IMR-90 (cell line): ENCODE measurements around the gene TEP1. TPM values are rescaled to one million over a fixed set of nuclear protein-coding genes. Genes with fewer than 3 reads are reported as not detected.

Source experiments
- ATAC-seq: fragments of 200-7000 bp; cut with Tn5 transposase; 2 replicates; pipeline ENCODE4 v1.9.1; 2020; ENCODE audit warnings: low read depth, mild to moderate bottlenecking, moderate library complexity
- BruUV-seq: library from RNA; stranded (reverse); fragments of 400-500 nt; replicated peaks from 2 replicates; lab custom pipeline; 2021; lab: Mats Ljungman, UMichigan
- CTCF ChIA-PET: fragments of 300-600 bp; formaldehyde crosslinking; extraction: SDS; loops from one replicate; lab custom pipeline; 2021; ENCODE audit warnings: antibody characterized with exemption; lab: Yijun Ruan, JAX
- POLR2A ChIA-PET: fragments of 300-600 bp; sonication (Branson Sonifier 250); formaldehyde crosslinking; loops from one replicate; lab custom pipeline; 2022; ENCODE audit warnings: antibody characterized with exemption; ENCODE audit not compliant: unreplicated experiment; lab: Charles Lee
- DNase-seq: peaks from one replicate; pipeline ENCODE4 v3.0.0; 2013
- H2AFZ ChIP-seq: replicated peaks from 2 replicates; pipeline ENCODE3; 2013; ENCODE audit warnings: low read length, mild to moderate bottlenecking; ENCODE audit not compliant: poor library complexity
- H2AK5ac ChIP-seq: 2 replicates; pipeline ENCODE4 v1.6.1; 2013; ENCODE audit warnings: low read depth, low read length, inconsistent platforms
- H2AK9ac ChIP-seq: replicated peaks from 2 replicates; pipeline ENCODE3; 2013; ENCODE audit warnings: mild to moderate bottlenecking, low read depth, low read length, moderate library complexity; ENCODE audit not compliant: poor library complexity
- H2BK120ac ChIP-seq: 2 replicates; pipeline ENCODE4 v1.6.1; 2013; ENCODE audit warnings: low read depth, low read length, inconsistent platforms
- H2BK15ac ChIP-seq: 3 replicates; pipeline ENCODE4 v1.6.1; 2013; ENCODE audit warnings: low read depth, low read length, inconsistent platforms
- H2BK20ac ChIP-seq: 2 replicates; pipeline ENCODE4 v1.6.1; 2013; ENCODE audit warnings: low read depth, mild to moderate bottlenecking, inconsistent platforms, low read length, moderate library complexity
- H2BK5ac ChIP-seq: 2 replicates; pipeline ENCODE4 v1.6.1; 2013; ENCODE audit warnings: mild to moderate bottlenecking, low read depth, low read length, inconsistent platforms; ENCODE audit not compliant: poor library complexity, severe bottlenecking
- H3K14ac ChIP-seq: replicated peaks from 2 replicates; pipeline ENCODE4 v1.6.1; 2013; ENCODE audit warnings: low read depth, low read length, inconsistent platforms
- H3K18ac ChIP-seq: 2 replicates; pipeline ENCODE4 v1.6.1; 2013; ENCODE audit warnings: low read depth, low read length, control low read depth
- H3K23ac ChIP-seq: 2 replicates; pipeline ENCODE4 v1.6.1; 2013; ENCODE audit warnings: low read depth, low read length, inconsistent platforms
- H3K27ac ChIP-seq: 2 replicates; pipeline ENCODE4 v1.5.1; 2013; ENCODE audit warnings: mild to moderate bottlenecking, control low read depth, low read length; ENCODE audit not compliant: insufficient read depth
- H3K27me3 ChIP-seq: 2 replicates; pipeline ENCODE4 v1.6.1; 2013; ENCODE audit warnings: low read length; ENCODE audit not compliant: control insufficient read depth, insufficient read depth
- H3K36me3 ChIP-seq: 2 replicates; pipeline ENCODE4 v1.6.1; 2013; ENCODE audit warnings: low read length, mixed read lengths; ENCODE audit not compliant: control insufficient read depth, insufficient read depth
- H3K4ac ChIP-seq: 2 replicates; pipeline ENCODE4 v1.6.1; 2013; ENCODE audit warnings: low read depth, low read length, inconsistent platforms
- H3K4me1 ChIP-seq: 2 replicates; pipeline ENCODE4 v1.6.1; 2013; ENCODE audit warnings: low read length, mixed read lengths; ENCODE audit not compliant: control insufficient read depth, insufficient read depth
- H3K4me2 ChIP-seq: 2 replicates; pipeline ENCODE4 v1.6.1; 2013; ENCODE audit warnings: low read depth, mild to moderate bottlenecking, control low read depth, low read length, moderate library complexity
- H3K4me3 ChIP-seq: 2 replicates; pipeline ENCODE4 v1.5.1; 2013; ENCODE audit warnings: low read depth, mild to moderate bottlenecking, control low read depth, low read length, moderate library complexity; ENCODE audit not compliant: insufficient read depth
- H3K56ac ChIP-seq: 2 replicates; pipeline ENCODE4 v1.6.1; 2013; ENCODE audit warnings: low read length, inconsistent platforms; ENCODE audit not compliant: insufficient read depth; ENCODE audit errors: extremely low read depth
- H3K79me1 ChIP-seq, 2 experiments: 2 replicates each; pipeline ENCODE4 v1.6.1; 2013; ENCODE audit warnings: low read length in 2 of 2, inconsistent platforms in 1 of 2, low read depth in 1 of 2
- H3K9ac ChIP-seq: 2 replicates; pipeline ENCODE4 v1.6.1; 2013; ENCODE audit warnings: low read depth, low read length, control low read depth
- H3K9me1 ChIP-seq: 2 replicates; pipeline ENCODE4 v1.6.1; 2013; ENCODE audit warnings: low read length, inconsistent platforms; ENCODE audit not compliant: insufficient read depth
- H3K9me3 ChIP-seq: 2 replicates; pipeline ENCODE4 v1.6.1; 2013; ENCODE audit warnings: low read length; ENCODE audit not compliant: control insufficient read depth, insufficient read depth
- H4K20me1 ChIP-seq: 2 replicates; pipeline ENCODE4 v1.6.1; 2013; ENCODE audit warnings: low read length, inconsistent platforms; ENCODE audit not compliant: insufficient read depth
- H4K5ac ChIP-seq: 2 replicates; pipeline ENCODE4 v1.6.1; 2013; ENCODE audit warnings: mild to moderate bottlenecking, low read depth, low read length, control low read depth
- H4K8ac ChIP-seq, 2 experiments: 2 replicates each; pipeline ENCODE4 v1.6.1; 2013; ENCODE audit warnings: low read depth in 2 of 2, low read length in 2 of 2, control low read depth in 1 of 2, inconsistent platforms in 1 of 2
- H4K91ac ChIP-seq: 2 replicates; pipeline ENCODE4 v1.6.1; 2013; ENCODE audit warnings: low read depth, low read length, inconsistent platforms; ENCODE audit not compliant: insufficient read depth
- BHLHE40 ChIP-seq: fragments of 150-350 bp; IDR thresholded peaks from 2 replicates; pipeline ENCODE4 v1.6.1; 2016; ENCODE audit warnings: mild to moderate bottlenecking, low read depth, low read length
- CEBPB ChIP-seq: IDR thresholded peaks from 2 replicates; pipeline ENCODE4 v1.6.1; 2012; ENCODE audit warnings: low read depth, low read length, improper control_type of control experiment
- CHD1 ChIP-seq: IDR thresholded peaks from 2 replicates; pipeline ENCODE4 v1.6.1; 2012; ENCODE audit warnings: low read depth, low read length, improper control_type of control experiment
- CTCF ChIP-seq: conservative IDR thresholded peaks from 2 replicates; pipeline ENCODE4 v1.5.1; 2012; ENCODE audit warnings: mild to moderate bottlenecking, low read depth, low read length, improper control_type of control experiment
- ELK1 ChIP-seq: fragments of 150-350 bp; IDR thresholded peaks from 2 replicates; pipeline ENCODE4 v1.6.1; 2016; ENCODE audit warnings: low read depth, mild to moderate bottlenecking, low read length, moderate library complexity, borderline replicate concordance
- FOS ChIP-seq: fragments of 150-350 bp; IDR thresholded peaks from 2 replicates; pipeline ENCODE4 v1.6.1; 2016; ENCODE audit warnings: low read depth, low read length
- MAFK ChIP-seq: IDR thresholded peaks from 2 replicates; pipeline ENCODE4 v1.6.1; 2012; ENCODE audit warnings: low read depth, low read length, improper control_type of control experiment
- MAZ ChIP-seq: IDR thresholded peaks from 2 replicates; pipeline ENCODE4 v1.6.1; 2012; ENCODE audit warnings: low read depth, mild to moderate bottlenecking, low read length, improper control_type of control experiment, moderate library complexity, borderline replicate concordance
- NFE2L2 ChIP-seq: fragments of 150-350 bp; IDR thresholded peaks from 2 replicates; pipeline ENCODE4 v1.6.1; 2016; ENCODE audit warnings: low read depth, mild to moderate bottlenecking, low read length
- POLR2A ChIP-seq: IDR thresholded peaks from 2 replicates; pipeline ENCODE4 v1.6.1; 2012; ENCODE audit warnings: mild to moderate bottlenecking, low read depth, low read length
- RAD21 ChIP-seq: IDR thresholded peaks from 2 replicates; pipeline ENCODE4 v1.6.1; 2012; ENCODE audit warnings: low read length, improper control_type of control experiment
- RCOR1 ChIP-seq: IDR thresholded peaks from 2 replicates; pipeline ENCODE4 v1.6.1; 2012; ENCODE audit warnings: mild to moderate bottlenecking, low read length, improper control_type of control experiment; ENCODE audit not compliant: insufficient replicate concordance
- RFX5 ChIP-seq: IDR thresholded peaks from 2 replicates; pipeline ENCODE4 v1.8.0; 2012; ENCODE audit warnings: low read depth, mild to moderate bottlenecking, low read length, moderate library complexity
- SMC3 ChIP-seq: fragments of 150-350 bp; IDR thresholded peaks from 2 replicates; pipeline ENCODE4 v1.6.1; 2016; ENCODE audit warnings: low read depth, mild to moderate bottlenecking, antibody characterized with exemption, low read length, moderate library complexity
- USF2 ChIP-seq: fragments of 150-350 bp; IDR thresholded peaks from 2 replicates; pipeline ENCODE4 v1.6.1; 2017; ENCODE audit warnings: mild to moderate bottlenecking, antibody characterized with exemption, low read length, low read depth
- WGBS, 2 experiments: methylation state at CpG; one replicate each; pipeline versions ENCODE4 v1.1.5 to v1.1.7; 2013; ENCODE audit warnings: missing lambda C conversion rate in 2 of 2; ENCODE audit not compliant: insufficient read length in 1 of 2; ENCODE audit errors: extremely low coverage in 2 of 2; 5-methylcytosine and 5-hydroxymethylcytosine counted together
- dilution Hi-C: fragments of 300-500 bp; cut with HindIII; formaldehyde crosslinking; loops from one replicate; pipeline ENCODE4 v1.14.3; 2018; ENCODE audit warnings: low sequenced_read_pairs; ENCODE audit not compliant: unreplicated experiment
- in situ Hi-C: fragments of 300-500 bp; cut with MboI; formaldehyde crosslinking; loops from 3 replicates; pipeline ENCODE4 v1.14.3; 2019; ENCODE audit warnings: low sequenced_read_pairs, inconsistent platforms, mixed read lengths
- intact Hi-C: fragments of 100-400 bp; cut with micrococcal nuclease; formaldehyde crosslinking; loops from 2 replicates; pipeline ENCODE4 v1.10.0; 2022
- polyA plus RNA-seq, 3 experiments: library from polyadenylated mRNA; depleted of rRNA; stranded (reverse); fragments of >200 nt; gene quantifications; 2 replicates each; pipeline ENCODE4 v1.2.3, GENCODE V29; 2012; ENCODE audit warnings: low replicate concordance in 1 of 3
- total RNA-seq: library from RNA; depleted of rRNA; stranded (reverse); fragments of >200 nt; gene quantifications from 2 replicates; pipeline ENCODE4 v1.2.3, GENCODE V29; 2012

Gene TEP1
- total and polyA plus RNA-seq, 2 of the 4 experiments (the other 2 are of a cell fraction): 10.7 to 12.4 TPM

GRCh38 chr14:20329355-20329754 lies 83.9 kb downstream of the TEP1 start:
- Histone ChIP-seq H3K27me3 (no peaks in the 10 kb centered on the region), H4K8ac (no peak overlapping the region), H4K20me1 (no peaks in the 10 kb centered on the region), H3K4me1 (no peaks in the 10 kb centered on the region), H3K56ac (no peak overlapping the region), H3K4me3 (no peak overlapping the region), H2BK20ac (no peak overlapping the region), H3K79me1 (peaks cover 8 to 18% of the 10 kb centered on the region in 2 experiments; a peak in 3 of 4 replicates), H3K9ac (no peak overlapping the region), H3K14ac (no peak overlapping the region), H2AFZ (no peak overlapping the region), H3K27ac (no peak overlapping the region), H2BK5ac (no peak overlapping the region), H3K23ac (no peak overlapping the region), H3K4me2 (no peak overlapping the region), H2AK5ac (no peak overlapping the region), H3K18ac (no peak overlapping the region), H3K36me3 (peaks cover 7% of the 10 kb centered on the region), H4K91ac (no peak overlapping the region), H2AK9ac (no peak overlapping the region), H3K4ac (no peak overlapping the region), H3K9me1 (no peaks in the 10 kb centered on the region), H4K5ac (no peak overlapping the region), H3K9me3 (no peaks in the 10 kb centered on the region), H2BK120ac (no peak overlapping the region), H2BK15ac (no peak overlapping the region)
- TF ChIP-seq CEBPB: no peak
- no peak for TF ChIP-seq NFE2L2
- TF ChIP-seq FOS: no peak
- no peak for TF ChIP-seq POLR2A
- TF ChIP-seq RFX5: no peak
- TF ChIP-seq CTCF: no peak
- no peak for TF ChIP-seq ELK1
- TF ChIP-seq SMC3: no peak
- TF ChIP-seq CHD1: no peak
- TF ChIP-seq MAFK: no peak
- TF ChIP-seq USF2: no peak
- no peak for TF ChIP-seq RCOR1
- no peak for TF ChIP-seq RAD21
- no peak for TF ChIP-seq MAZ
- TF ChIP-seq BHLHE40: no peak
- WGBS, 2 experiments: no CpG with 5 or more reads among the region's 2 CpGs
- no TSS peak for BruUV-seq
- dilution Hi-C loops (no loop called here), in situ Hi-C loops (loop anchor here (10.0 to 25.0 kb wide), 3 partner anchors 355 to 758 kb away; partner anchors contain the start of genes ANG, METTL17, RNASE4 and SLC39A2), intact Hi-C loops (no loop called here)
- ATAC-seq (no peak), DNase-seq (no peak)
- CTCF ChIA-PET: interaction anchor here (1.1 kb wide), 1 partner anchor 13 kb away, joined by 3 read pairs; no protein-coding TSS in a partner anchor
- POLR2A ChIA-PET: no interaction called here
